GM19043 (cell line): ENCODE measurements around the gene CXCL9.
"Not testable (repeated sequence)": the region's sequence is repeated elsewhere in the genome, so short reads cannot be mapped to it uniquely, and the experiment has no call there.

Experiments
- ATAC-seq: cut with Tn5 transposase; IDR thresholded peaks from one replicate; pipeline ENCODE4 v1.9.1; 2021; ENCODE audit warnings: low read depth; ENCODE audit not compliant: unreplicated experiment

CXCL9 gene

DNA sequence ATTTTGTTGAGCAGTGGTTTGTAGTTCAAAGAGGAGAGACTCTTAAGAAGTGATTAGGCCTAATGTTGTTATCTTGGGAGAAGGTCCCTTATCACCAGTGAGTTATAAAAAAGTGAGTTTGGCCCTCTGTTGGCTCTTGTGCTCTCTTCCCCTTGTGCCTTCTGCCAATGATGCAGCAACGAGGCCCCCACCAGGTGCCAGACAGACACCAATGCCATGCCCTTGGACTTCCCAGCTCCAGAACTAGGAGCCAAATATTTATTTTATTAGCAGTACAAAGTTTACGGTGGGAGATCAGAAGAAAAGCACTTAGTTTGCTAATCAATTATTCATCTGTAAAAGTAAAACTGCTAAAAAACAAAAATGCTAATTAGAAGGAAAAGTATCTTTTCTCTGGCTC lies 43.8 kb downstream of the CXCL9 start:
- ATAC-seq, result no peak

- ATAC-seq, result not testable (repeated sequence)
Measured at GRCh38 chr4:75962072-75962471, 45.2 kb downstream of the CXCL9 start.

- ATAC-seq, result not testable (repeated sequence)
Measured at GRCh38 chr4:75958546-75958945, 48.8 kb downstream of the CXCL9 start.

DNA sequence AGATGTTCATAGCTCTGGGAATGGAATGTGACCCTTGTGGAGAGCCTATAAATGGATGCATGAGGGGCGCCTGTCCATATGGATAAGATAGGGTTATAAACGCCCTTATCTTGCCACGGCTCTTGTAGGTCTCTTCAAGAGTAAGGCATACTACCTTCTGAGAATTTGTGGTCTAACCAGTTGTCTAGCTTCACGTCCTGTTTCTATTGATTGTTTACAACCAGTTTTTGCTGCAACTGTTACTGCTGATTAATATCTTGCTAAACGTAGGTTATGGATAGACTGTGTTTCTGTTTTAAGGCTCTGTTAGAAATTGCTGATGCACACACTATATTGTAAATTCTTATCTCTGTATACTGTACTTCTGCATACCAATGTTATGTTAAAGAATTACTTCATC lies 52.5 kb downstream of the CXCL9 start:
- not testable (repeated sequence) for ATAC-seq

DNA sequence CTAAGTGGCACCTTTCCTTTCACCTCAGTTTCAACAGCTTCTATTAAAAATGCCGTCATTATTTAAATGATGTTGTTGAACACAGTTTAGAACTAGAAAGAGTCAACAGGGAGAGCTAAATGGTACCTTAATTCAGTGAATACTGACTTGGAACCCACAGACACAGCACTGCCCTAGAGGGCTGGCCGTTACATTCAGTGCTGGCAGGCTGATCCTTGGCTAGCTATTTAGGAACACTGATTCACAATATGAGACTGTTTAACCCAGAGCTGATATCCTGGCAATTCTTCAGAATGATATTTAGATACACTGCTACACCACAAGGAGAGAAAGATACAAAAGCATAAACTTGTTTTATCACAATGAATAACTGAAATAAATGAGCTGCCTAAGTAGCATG lies 53.8 kb downstream of the CXCL9 start:
- ATAC-seq, result no peak
